ENCODE measurements around the gene FAM163B.

Gene FAM163B

DNA sequence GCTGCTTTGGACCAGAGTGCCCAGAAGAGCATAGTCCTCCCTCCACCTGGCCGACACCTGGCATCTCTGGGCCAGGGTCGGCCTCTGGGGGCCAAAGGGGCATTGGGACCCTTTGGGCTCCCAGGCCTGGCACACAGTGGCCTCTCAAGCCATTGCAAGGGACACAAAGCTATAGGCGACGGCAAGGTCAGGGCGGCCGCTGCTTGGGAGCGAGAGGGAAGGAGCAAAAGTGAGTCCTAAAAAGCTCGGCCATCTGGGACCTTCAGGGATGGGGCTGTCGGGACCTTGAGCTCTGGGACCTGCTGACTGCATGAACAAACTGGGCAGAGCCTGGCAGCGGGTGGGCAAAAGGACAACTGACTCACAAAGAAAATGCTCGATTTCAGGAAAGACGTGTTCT, 40.8 kb upstream of the FAM163B start:
- TF ChIP-seq, protein P1, sequence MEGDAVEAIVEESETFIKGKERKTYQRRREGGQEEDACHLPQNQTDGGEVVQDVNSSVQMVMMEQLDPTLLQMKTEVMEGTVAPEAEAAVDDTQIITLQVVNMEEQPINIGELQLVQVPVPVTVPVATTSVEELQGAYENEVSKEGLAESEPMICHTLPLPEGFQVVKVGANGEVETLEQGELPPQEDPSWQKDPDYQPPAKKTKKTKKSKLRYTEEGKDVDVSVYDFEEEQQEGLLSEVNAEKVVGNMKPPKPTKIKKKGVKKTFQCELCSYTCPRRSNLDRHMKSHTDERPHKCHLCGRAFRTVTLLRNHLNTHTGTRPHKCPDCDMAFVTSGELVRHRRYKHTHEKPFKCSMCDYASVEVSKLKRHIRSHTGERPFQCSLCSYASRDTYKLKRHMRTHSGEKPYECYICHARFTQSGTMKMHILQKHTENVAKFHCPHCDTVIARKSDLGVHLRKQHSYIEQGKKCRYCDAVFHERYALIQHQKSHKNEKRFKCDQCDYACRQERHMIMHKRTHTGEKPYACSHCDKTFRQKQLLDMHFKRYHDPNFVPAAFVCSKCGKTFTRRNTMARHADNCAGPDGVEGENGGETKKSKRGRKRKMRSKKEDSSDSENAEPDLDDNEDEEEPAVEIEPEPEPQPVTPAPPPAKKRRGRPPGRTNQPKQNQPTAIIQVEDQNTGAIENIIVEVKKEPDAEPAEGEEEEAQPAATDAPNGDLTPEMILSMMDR (IDR thresholded peaks at IDR 0.05): no peak
- no peak overlapping the region for H3K27ac ChIP-seq
- no peak for DNase-seq (ENCODE audit: low spot score)
- no peak overlapping the region for H3K4me3 ChIP-seq

DNA sequence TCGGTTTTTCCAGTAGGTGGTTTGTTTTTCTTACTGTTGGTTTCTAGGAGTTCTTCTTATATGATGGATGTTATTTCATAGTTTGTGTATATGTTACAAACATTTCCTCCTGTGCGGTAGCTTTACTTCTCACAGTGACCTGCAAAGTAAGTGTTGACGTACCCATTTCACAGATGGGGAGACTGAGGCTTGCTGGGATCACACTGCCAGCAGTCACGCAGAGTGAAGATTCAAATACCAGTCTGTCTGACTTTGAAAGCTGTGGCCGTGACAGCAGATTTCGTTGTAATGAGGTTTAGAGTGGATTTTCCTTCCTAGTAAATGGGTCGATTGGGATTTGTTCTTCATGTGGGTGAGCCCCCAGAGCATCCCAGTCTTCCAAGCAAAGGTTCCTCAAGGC, 40.0 kb upstream of the FAM163B start:
- no peak for DNase-seq (ENCODE audit: low spot score)
- Histone ChIP-seq H3K27ac (no peak overlapping the region), H3K4me3 (no peak overlapping the region)
- TF ChIP-seq, protein P1 (IDR thresholded peaks at IDR 0.05): no peak

DNA sequence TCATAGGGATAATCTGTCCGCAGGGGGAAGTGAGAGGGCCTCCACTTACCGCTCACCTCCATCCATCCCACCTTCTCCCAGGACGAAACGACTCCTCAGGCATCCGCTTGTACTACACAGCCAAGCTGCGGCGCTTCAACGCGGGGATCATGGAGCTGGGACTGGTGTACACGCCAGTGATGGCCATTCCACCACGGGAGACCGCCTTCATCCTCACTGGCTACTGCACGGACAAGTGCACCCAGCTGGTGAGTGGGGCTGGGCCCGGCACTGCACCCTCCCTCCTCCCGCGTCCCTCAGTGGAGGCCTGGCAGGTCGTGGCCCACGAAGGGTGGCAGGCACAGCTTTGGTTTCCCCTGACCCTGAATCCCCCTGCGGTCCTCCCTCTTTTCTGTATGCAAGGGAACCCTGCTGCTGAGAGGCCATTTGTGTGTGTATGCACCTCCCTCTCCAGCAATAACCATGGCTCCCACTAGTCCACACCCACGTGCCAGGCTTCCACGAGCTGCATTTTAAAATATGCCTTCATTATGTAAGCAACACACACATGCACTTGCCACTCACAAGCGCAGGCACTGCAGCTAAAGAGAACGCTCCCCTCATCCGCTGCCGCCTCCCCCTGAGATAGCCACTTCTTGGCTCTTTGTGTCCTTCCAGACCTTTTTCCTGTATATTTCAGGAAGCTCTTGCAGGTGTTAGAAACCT, 38.7 kb upstream of the FAM163B start:
- no peak for DNase-seq (ENCODE audit: low spot score)
- H3K27ac ChIP-seq: no peak overlapping the region
- TF ChIP-seq, protein P1 (IDR thresholded peaks at IDR 0.05): no peak
- H3K4me3 ChIP-seq: no peak overlapping the region

GRCh38 chr9:133647148-133647547, 38.0 kb upstream of the FAM163B start:
- no peak for DNase-seq (ENCODE audit: low spot score)
- TF ChIP-seq, protein P1 (IDR thresholded peaks at IDR 0.05): no peak
- Histone ChIP-seq H3K4me3 (no peak overlapping the region), H3K27ac (no peak overlapping the region)

DNA sequence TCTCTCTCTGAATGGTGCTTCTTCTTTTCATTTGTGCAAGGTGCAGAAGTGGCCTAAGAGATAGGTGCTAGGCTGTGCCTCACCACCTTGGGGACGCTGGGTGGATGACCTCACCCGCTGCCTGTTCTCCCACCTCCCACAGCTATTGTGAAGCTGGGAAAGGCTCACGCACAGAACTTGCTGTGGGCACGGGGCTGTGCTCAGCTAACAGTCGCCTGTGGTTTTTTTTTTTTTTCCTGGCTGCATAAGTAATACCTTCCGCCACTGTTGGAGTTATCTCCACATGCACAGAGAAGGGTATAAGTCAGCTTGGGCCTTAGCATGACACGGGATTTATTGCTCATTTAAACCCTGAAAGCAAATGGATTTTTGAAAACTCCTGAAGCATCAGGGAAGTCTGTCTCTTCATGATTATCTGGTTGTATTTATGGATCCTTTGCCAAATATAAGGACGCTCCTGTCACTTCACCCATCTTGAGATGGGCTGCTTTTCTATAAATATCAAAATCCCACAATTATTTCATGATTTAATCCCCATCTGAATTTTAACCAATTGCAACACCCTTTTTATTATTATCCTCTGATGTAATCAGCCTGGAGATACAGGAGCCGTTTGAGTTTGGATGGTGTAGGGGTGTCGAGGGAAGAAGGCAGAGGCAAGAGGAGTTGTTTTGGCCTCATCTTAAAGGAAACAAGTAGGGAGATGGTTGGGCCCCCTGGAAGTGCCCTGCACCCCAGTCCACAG, 36.0 kb upstream of the FAM163B start:
- no peak overlapping the region for H3K4me3 ChIP-seq
- DNase-seq (ENCODE audit: low spot score): no peak
- no peak overlapping the region for H3K27ac ChIP-seq
- TF ChIP-seq, protein P1 (IDR thresholded peaks at IDR 0.05): no peak

DNA sequence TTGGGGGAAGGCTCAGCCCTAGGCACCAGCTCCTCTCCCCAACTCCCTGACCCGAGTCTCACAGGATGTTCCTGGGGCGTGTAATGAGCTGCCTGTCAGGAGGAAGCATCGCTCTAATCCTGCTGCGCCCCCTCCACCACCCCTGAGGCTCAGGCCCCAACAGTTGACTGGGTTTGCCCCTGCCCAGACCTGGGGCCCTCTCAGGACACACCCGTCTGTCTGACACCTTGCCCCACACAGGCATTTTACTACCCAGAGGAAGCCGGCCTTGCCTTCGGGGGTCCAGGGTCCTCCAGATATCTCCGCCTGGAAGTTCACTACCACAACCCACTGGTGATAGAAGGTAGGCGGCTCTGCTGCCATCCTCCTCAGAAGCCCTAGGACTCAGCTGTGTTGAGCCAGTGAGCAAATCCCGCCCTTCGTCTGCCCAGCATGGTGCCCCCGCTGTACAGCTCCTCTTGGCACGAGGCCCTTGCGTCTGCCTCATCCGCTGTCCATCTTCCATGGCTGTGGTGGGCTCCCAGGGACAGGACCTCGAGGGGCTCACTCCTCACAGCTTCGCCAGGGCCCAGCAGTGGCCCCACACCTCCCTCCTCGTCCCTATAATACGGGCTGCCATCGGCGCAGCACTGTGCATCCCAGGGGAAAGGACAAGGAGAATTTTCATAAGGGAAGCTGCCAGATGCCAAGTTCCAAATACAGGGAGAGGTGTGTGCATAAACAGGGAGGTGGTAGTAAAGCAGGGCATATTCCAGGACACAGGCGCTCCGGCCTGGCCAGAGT, 35.0 kb upstream of the FAM163B start:
- TF ChIP-seq, protein P1 (IDR thresholded peaks at IDR 0.05): no peak
- Histone ChIP-seq H3K4me3 (no peak overlapping the region), H3K27ac (no peak overlapping the region)
- no peak for DNase-seq (ENCODE audit: low spot score)

Data from coronary artery (tissue), 2 donors.